SKM-1 treated with dmso at 0.1 percent for 144 hours (cell line): ENCODE results near the gene GNAZ.
"Not testable (repeated sequence)": the region's sequence is repeated elsewhere in the genome, so short reads cannot be mapped to it uniquely, and the experiment has no call there.

Experiments
- DNase-seq: peaks from one replicate; lab custom pipeline; 2025; ENCODE audit not compliant: unreplicated experiment; lab: John Stamatoyannopoulos, UW

Gene GNAZ

DNA sequence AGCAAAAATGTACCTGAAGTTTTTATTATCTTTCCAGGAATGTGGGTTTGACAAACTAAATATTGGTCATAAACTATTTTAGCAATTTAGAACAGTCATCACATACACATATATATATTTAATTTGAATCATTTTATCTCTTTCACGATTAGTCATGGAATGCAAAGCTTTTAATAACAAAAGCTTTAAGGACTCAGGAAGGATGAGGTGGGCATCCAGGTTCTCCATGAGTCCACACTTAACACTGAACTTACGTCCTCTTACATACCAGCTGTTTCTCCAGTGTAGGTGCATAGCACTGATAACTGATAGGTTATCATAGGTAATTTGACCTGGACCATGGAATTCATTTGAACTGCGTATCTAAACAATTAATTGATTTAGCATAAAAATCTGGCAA, 28.1 kb upstream of the GNAZ start:
- no peak for DNase-seq

GRCh38 chr22:23044570-23044969, 25.7 kb upstream of the GNAZ start:
- no peak for DNase-seq

GRCh38 chr22:23045461-23045860, 24.9 kb upstream of the GNAZ start:
- no peak for DNase-seq

- no peak for DNase-seq
Observed at GRCh38 chr22:23047265-23047664, 23.1 kb upstream of the GNAZ start.

DNA sequence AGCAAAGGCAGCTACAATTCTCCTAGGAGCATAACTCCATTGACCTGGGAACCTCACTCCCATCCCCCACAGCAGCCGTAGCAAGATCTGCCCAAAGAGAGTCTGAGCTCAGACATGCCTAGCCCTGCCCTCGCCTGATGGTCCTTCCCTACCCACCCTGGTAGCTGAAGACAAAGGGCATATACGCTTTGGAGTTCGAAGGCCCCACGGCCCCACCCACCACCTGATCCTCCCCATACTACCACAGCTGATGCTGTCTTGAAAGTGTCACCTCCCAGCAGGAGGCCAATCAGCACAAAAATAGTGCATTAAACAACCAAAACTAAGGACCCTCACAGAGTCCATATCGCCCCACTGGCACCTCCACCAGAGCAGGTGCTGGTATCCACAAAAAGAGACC, 22.6 kb upstream of the GNAZ start:
- no peak for DNase-seq

GRCh38 chr22:23050546-23050945, 19.8 kb upstream of the GNAZ start:
- not testable (repeated sequence) for DNase-seq

- no peak for DNase-seq
Observed at GRCh38 chr22:23053051-23053707, 17.1 kb upstream of the GNAZ start.

GRCh38 chr22:23053912-23054530, 16.3 kb upstream of the GNAZ start:
- no peak for DNase-seq

DNA sequence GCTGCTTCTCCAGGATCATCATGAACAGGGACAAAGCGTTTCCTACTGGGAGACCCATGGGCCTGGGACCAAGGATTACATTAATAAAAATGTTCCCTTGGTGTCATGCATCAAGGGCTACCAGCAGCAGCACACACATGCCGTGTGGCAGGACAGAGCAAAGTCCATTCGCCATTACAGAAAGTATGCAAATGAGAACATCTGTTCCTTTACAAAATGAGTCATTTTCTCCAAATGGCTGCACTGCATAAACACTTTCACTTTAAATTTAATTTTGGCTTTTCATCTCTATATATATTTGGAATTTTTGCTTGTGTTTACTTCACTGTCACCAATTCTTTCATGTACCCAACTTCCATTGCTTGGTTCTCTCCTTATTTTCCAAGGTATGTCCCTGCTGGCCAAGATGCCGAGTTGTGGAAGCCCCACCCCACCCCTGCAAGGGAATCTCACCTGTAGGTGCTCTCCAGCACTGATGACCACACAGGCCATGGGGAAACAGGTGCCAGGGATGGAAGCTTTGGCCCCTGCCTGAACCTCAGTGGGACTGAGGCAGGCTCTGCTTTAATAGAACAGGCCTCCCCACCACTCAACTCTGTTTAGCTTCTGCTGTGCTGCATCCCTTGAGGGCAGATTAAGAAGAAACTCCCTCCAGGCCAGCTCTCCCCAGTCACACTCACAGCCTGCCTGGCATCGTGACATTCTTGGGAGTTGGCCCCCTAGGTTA, 15.6 kb upstream of the GNAZ start:
- DNase-seq, result no peak

- DNase-seq, result no peak
Observed at GRCh38 chr22:23055449-23056179, 14.7 kb upstream of the GNAZ start.

DNA sequence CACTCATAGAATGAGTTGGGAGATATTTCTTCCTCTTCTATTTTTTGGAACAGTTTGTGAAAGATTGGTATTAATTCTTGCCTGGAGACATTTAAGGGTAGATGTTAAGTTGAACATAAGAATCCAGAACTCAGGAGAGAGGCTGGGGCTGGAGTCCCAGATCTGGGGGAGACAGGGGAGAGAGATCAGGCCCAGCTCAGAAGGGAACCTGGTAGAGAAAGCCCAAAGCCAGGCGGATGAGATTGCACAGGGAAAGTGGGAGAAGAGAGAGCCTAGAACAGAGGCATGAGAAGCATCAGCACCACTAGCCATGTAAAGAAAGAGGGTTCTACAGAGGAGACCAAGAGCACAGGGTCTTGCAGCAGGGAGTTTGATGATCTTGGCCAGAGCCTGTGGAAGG, 13.0 kb upstream of the GNAZ start:
- DNase-seq, result no peak

GRCh38 chr22:23058063-23058462, 12.3 kb upstream of the GNAZ start:
- no peak for DNase-seq

DNA sequence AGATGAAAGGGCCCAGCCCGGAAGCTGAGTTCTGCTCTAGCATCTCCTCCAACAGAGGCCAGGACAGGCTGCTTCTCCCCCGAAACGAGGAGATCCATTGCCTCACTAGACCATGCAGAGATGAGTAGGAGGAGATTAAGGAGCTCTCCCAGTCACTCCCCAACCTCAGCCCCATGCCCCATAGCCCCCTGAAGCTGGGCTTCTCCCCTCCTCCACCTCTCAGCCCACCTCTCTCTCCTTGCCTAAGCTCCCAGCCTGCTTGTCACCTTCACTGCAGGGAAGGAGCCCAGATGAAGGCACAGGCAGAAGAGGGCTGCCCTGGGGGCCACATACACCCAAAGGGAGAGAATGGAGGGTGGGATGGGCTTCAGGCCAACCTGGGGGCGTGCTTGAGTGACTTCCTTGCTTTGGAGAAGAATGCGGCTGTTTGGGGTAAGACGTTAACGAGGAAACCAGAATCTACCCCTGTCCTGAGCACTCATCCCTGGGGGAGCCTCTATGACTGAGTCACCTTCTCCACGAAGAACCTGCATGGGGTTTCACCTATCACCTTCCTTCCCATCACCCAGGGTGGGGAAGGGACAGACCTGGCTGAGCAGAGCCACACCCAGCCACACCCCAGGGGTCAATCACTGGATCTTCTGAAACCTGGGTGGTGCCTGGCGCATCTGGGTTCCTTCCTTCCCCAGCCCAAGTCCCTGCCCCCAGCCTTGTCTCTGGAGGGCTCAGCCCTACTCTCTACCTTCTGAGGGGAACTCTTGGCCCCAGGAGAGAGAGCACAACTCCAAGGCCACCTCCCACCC, 11.6 kb upstream of the GNAZ start:
- DNase-seq, result no peak

DNA sequence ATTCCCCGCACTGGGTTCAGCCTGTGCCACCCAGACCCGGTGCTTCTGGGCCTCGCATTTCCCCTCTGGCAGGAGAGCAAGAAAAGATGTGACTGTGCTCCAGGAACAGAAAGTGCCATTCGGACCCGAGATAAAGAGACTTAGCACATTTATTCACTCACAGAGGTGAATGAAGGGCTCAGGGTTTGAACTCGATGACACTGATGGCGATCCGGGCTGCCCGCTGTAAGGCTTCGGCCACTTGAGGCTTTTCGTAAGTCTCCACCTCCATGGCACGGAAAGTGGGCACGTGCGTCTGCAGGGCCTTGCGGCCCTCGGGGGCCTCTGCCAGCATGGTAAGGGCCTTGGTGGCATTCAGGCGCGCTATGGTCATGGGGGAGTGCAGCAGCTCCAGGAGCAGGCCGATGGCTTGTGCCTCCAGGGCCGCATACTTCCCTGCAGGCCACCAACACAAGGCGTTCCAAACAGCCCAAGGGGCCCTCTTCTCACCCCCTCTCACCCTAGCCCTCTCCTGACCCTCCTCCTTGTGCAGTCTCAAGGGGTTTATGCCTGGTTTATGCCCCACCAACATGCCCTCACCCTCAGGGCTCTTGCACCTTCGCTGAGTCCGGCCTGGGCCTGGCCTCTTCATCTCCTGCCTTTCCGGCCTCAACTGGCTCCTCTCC, 10.9 kb upstream of the GNAZ start:
- DNase-seq, result no peak

DNA sequence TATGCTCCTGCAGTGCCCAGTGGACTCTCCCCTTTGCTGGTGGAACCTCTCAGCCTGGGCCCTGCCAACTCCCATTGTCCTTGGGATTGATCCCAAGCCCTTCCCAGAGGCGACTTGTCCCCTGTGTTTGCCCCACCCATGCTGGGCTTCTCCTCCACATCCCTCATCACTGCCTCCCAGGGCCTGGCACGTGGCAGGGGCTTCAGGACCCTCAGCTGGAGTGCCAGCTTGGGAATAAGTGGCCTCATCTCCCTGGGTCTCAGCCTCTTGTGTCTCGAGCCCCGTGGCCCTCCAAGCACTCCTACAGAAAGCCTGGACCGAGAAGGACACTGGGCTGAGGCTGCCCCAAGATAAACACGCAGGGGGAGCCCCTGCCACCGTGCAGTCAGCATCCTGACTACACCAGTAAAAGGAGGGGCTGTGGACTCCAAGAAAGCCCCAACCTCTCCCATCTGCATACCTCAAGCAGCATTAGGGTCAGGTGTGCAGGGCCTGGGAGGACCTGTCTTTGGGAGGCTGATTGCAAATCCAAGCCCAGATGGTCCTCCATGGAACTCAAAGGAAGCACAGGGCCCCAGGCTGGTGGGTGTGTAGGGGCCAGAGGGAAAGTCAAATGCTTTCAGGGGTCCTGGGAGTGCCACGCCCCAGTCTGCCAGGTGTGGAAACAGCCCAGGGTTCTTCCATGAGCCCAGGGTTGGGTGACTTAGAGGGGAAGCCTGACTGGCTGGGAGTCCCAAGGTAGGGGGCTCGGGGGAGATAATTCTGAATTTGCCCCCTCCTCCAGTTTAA, 9.5 kb upstream of the GNAZ start:
- DNase-seq, result no peak

DNA sequence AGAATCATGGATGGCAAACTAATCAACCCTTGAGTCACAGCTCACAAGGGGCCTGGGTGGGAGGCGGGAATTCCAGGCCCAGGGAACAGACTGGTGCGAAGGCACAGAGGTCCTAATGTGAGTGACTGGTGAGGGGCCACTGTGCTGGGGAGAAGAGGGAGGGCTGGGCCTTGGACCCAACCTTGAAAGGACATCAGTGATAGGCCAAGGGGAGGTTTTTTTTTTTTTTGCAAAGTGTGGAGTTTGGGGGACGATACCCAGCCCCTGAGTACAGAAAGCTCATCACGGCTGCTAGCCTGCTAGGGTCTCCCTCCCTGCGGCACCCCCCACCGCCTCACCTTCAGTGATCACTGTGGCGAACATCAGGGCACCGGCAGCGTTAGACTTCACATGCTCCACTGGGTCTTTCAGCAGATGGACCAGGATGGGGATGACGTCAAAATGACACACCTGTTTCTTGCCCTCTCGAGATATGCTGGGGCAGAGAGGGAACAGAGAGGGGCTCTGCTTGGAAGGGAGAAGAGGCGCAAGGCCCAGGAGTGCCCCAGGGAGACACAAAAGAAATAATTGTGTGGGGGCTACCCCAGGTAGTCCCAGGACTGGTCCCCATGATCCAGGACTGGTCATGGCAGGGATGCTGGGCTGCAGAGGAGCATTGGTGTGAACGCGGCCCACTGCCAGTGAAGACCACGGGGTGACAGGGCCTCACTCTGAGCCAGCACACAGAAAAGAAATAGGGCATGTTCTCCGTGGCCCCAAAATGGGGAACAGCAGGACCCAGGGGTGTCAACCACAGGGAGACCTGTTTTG, 8.6 kb upstream of the GNAZ start:
- DNase-seq, result no peak

DNA sequence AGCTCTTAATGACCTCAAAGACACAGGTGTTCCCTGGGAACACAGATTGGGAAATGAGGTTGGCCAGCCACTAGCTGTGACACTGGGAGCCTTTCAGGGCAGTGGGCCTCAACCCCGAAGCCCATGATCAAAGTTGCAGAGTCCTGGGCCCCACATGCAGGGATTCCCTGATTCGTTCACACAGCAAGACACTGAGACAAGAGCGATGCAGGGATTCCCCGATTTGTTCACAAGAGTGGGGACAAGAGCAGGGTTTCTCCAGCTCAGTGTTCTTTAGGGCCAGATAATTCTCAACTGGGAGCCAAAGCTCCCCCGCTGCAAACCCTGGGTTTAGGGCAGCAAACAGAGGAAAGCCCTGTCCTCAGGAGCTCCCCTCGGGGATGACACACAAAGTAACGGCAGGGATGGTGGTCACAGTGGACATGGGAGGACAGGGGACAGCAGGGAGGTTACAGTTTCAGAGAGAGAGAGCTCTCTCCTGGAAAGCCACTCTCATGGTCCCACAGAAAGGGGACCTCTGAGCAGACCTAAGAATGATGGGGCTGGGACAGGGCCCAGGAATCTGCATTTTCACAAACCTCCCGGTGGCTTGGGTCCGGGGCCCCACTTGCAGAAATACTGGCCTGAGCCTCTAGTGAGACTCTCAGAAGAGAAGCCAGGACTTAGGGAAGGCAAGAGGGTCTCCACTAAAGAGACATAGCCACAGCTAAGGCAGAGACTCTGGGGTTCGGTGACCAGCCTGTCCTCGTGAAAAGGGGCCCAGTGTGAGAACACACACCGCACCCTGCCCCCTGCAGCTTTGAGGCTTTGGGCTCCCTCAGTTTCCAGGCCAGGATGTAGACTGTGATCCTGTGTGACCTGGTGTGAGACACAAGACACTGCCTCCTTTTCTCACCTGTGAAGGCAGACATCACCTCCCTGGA, 7.4 kb upstream of the GNAZ start:
- DNase-seq, result no peak
